Neural progenitor cell (in vitro differentiated cells): ENCODE results near the gene POU2AF1.

Experiments
- EZH2 ChIP-seq: fragments of 200-600 bp; sonication (generic); IDR thresholded peaks from 2 replicates; pipeline ENCODE4 v1.6.1; 2017; ENCODE audit warnings: antibody characterized with exemption, mild to moderate bottlenecking, moderate library complexity
- EZH2phosphoT487 ChIP-seq: fragments of 200-600 bp; sonication (generic); IDR thresholded peaks from 2 replicates; pipeline ENCODE4 v1.6.1; 2017; ENCODE audit warnings: antibody characterized with exemption
- TF ChIP-seq, protein P1 (sequence below): fragments of 200-600 bp; sonication (generic); IDR thresholded peaks from 2 replicates; pipeline ENCODE4 v1.5.1; 2017; ENCODE audit warnings: antibody characterized with exemption, mild to moderate bottlenecking

DNA sequence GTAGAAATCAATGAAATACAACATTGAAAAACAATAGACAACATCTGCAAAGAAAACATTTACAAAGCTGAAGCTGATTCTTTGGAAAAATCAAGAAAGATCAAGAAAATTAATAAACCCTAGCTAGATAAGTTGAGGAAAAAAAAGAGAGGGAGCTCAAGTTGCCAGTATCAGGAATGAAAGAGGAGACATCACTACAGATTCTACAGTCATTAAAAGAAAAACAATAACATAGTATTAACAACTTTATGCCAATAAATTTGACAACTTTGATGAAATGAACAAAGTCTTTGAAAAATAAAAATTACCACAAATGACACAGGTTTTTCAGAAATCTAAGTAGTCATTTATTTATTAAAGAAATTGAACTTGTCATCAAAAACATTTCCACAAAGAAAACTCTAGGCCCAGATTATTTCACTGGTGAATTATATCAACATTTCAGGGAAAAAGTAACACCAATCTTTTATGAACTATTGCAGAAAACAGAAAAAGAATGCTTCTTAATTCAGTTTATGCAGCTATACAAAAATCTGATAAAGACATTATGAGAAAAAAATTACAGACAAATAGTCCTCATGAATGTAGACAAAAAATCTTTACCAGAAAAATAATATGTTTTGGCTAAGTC is 39.2 kb downstream of the POU2AF1 start:
- TF ChIP-seq, protein P1, sequence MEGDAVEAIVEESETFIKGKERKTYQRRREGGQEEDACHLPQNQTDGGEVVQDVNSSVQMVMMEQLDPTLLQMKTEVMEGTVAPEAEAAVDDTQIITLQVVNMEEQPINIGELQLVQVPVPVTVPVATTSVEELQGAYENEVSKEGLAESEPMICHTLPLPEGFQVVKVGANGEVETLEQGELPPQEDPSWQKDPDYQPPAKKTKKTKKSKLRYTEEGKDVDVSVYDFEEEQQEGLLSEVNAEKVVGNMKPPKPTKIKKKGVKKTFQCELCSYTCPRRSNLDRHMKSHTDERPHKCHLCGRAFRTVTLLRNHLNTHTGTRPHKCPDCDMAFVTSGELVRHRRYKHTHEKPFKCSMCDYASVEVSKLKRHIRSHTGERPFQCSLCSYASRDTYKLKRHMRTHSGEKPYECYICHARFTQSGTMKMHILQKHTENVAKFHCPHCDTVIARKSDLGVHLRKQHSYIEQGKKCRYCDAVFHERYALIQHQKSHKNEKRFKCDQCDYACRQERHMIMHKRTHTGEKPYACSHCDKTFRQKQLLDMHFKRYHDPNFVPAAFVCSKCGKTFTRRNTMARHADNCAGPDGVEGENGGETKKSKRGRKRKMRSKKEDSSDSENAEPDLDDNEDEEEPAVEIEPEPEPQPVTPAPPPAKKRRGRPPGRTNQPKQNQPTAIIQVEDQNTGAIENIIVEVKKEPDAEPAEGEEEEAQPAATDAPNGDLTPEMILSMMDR, result no peak
- no peak for TF ChIP-seq EZH2
- no peak for TF ChIP-seq EZH2phosphoT487
